Measurements from ENCODE around the gene FSD1L.
A peak's percentile ranks its signal among the peaks of the same experiment; 100 is the strongest.
"Not testable (repeated sequence)": the region's sequence is repeated elsewhere in the genome, so short reads cannot be mapped to it uniquely, and the experiment has no call there.

Gene FSD1L

DNA sequence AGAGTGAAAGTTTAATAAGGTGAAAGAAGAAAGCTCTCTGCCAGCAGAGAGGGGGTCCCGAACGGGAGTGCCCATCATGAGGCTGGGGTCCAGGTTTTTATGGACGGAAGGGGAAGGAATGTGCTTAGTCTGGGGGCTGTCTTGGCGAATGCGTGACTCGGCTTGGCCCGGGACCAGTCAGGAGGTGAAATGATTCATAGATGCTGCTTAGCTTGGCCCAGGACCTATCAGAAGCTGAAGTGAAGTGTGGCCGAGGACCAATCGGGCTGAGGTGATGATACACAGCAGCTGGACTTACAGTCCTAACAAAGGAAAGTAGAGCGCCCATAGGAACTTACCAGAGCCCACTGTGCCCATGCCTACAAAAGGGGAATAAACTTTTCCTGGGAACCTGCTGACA, 106.2 kb downstream of the FSD1L start:
- TF ChIP-seq, protein P1, sequence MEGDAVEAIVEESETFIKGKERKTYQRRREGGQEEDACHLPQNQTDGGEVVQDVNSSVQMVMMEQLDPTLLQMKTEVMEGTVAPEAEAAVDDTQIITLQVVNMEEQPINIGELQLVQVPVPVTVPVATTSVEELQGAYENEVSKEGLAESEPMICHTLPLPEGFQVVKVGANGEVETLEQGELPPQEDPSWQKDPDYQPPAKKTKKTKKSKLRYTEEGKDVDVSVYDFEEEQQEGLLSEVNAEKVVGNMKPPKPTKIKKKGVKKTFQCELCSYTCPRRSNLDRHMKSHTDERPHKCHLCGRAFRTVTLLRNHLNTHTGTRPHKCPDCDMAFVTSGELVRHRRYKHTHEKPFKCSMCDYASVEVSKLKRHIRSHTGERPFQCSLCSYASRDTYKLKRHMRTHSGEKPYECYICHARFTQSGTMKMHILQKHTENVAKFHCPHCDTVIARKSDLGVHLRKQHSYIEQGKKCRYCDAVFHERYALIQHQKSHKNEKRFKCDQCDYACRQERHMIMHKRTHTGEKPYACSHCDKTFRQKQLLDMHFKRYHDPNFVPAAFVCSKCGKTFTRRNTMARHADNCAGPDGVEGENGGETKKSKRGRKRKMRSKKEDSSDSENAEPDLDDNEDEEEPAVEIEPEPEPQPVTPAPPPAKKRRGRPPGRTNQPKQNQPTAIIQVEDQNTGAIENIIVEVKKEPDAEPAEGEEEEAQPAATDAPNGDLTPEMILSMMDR (IDR thresholded peaks at IDR 0.05; ENCODE audit: insufficient read depth, missing control alignments): no peak
- FAIRE-seq (no peak), DNase-seq (ENCODE audit: insufficient read length, low spot score) (no peak)

DNA sequence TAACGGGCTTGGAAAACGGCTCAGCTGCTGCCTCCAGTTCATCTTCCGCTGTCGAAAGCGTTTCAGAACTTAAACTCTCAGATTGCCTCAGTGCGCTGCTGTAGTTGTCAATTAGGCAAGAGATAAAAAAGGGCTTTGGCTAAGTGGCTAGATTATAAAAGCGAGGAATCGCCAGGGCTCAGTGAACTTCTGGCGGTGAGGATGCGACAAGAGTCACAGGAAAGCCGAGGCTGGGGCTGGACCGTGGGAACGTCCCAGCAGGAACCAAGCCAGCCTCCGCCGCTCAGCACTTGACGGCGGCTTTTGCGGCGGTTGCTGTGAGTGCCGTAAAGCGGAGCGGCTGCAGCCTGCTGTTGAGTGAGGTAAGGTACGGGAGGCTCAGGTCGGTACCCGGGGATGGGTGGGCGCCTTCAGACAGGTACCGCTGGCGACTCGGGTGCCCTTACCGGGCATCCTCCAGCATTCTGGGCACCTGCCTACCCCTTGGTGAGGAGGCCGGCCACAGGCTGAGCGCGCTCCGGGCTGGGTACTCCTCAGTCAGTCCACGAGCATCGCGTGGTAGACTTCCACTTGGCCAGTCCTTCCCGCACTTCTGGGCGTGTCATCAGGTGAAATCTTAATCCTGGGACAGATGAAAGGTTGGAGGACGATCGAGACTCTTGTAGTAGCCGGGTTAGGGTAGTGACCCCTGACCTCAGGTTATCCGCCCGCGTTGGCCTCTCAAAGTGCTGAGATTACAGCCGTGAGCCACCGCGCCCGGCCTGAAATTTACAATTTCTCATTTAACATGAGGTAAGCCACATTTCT, 110.2 kb downstream of the FSD1L start, which contains the start of gene FKTN:
TSS of gene FKTN (plus strand) at position 328 of the 807 bp plus-strand sequence. CDS start 16,902 bp downstream, outside the sequence.
- TF ChIP-seq, protein P1 (IDR thresholded peaks at IDR 0.05; ENCODE audit: insufficient read depth, missing control alignments): no peak
- FAIRE-seq (no peak), DNase-seq (ENCODE audit: insufficient read length, low spot score) (peak; percentile 69)

DNA sequence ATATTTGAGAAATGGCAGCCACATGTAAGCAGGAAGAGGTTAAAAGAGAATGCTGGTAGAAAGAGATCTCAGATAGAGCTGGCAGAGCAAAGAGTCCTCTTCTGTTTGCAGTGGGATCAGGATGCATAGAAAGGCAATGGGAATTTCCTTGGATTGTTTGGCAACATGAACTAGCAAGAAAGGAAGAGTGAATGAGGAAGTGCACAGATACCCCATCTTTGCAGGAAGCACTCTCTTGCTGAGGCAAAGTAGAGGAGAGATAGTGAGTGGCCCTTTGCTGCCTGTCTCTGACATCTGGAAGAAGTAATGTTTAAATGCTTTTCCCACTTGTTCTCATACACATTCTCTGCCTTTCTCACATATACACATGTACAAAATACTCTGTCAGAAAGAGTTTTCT, 124.6 kb downstream of the FSD1L start:
- TF ChIP-seq, protein P1 (IDR thresholded peaks at IDR 0.05; ENCODE audit: insufficient read depth, missing control alignments): no peak
- DNase-seq (ENCODE audit: insufficient read length, low spot score) (no peak), FAIRE-seq (no peak)

DNA sequence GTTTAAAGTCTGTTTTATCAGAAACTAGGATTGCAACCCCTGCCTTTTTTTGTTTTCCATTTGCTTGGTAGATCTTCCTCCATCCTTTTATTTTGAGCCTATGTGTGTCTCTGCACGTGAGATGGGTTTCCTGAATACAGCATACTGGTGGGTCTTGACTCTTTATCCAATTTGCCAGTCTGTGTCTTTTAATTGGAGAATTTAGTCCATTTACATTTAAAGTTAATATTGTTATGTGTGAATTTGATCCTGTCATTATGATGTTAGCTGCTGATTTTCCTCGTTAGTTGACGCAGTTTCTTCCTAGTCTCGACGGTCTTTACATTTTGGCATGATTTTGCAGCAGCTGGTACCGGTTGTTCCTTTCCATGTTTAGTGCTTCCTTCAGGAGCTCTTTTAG, 132.1 kb downstream of the FSD1L start:
- not testable (repeated sequence) for FAIRE-seq; DNase-seq (ENCODE audit: insufficient read length, low spot score)

DNA sequence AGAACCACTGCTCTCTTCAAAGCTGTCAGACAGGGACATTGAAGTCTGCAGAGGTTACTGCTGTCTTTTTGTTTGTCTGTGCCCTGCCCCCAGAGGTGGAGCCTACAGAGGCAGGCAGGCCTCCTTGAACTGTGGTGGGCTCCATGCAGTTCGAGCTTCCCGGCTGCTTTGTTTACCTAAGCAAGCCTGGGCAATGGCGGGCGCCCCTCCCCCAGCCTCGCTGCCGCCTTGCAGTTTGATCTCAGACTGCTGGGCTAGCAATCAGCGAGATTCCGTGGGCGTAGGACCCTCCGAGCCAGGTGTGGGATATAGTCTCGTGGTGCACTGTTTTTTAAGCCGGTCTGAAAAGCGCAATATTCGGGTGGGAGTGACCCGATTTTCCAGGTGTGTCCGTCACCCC, 133.7 kb downstream of the FSD1L start:
- not testable (repeated sequence) for FAIRE-seq; DNase-seq (ENCODE audit: insufficient read length, low spot score)

DNA sequence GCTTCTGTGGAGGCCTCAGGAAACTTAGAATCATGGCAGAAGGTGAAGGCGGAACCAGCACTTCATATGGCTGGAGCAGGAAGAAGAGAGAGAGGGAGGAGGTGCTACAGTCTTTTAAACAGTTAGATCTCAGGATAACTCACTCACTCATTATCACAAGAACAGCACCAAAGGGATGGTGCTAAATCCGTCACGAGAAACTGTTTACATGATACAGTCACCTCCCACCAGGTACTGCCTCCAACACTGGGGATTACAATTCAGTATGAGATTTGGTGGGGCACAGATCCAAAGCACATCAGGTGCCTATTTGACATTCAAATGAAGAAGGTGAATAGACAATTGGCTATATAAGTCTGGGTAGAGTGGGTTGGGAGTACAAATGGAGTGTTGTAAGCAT, 145.3 kb downstream of the FSD1L start:
- DNase-seq (ENCODE audit: insufficient read length, low spot score): no peak
- TF ChIP-seq, protein P1 (IDR thresholded peaks at IDR 0.05; ENCODE audit: insufficient read depth, missing control alignments): no peak
- FAIRE-seq: no peak

Measured in D721Med (cell line).